Measurements from ENCODE around the gene CLCF1.
"Not testable (repeated sequence)": the region's sequence is repeated elsewhere in the genome, so short reads cannot be mapped to it uniquely, and the experiment has no call there.

The CLCF1 gene

GRCh38 chr11:67405688-67406339, 32.4 kb upstream of the CLCF1 start:
- no peak for TF ChIP-seq CTCF (conservative IDR thresholded peaks at IDR 0.05; ENCODE audit: low read depth)
- ChIA-PET POLR2A (ENCODE audit: low non-redundant PET) (interaction anchor here (0.7 kb wide), 1 partner anchor 51 kb away, joined by 3 read pairs; no protein-coding TSS in a partner anchor), CTCF (no interaction called here)
- no peak for DNase-seq (ENCODE audit: low spot score)
- no peak overlapping the region for H3K27ac ChIP-seq

GRCh38 chr11:67405196-67405567, 31.8 kb upstream of the CLCF1 start:
- no peak for DNase-seq (ENCODE audit: low spot score)
- CTCF ChIA-PET, result interaction anchor here (0.5 kb wide), 1 partner anchor 76 kb away, joined by 3 read pairs; no protein-coding TSS in a partner anchor
- H3K27ac ChIP-seq, result peak overlapping the region; percentile 94; the same call in 1 of the 2 replicates

GRCh38 chr11:67404515-67405195, 31.3 kb upstream of the CLCF1 start:
- no peak for DNase-seq (ENCODE audit: low spot score)
- ChIA-PET CTCF (interaction anchor here (0.5 to 0.7 kb wide), 2 partner anchors 8 to 76 kb away, joined by 3 read pairs; no protein-coding TSS in a partner anchor), POLR2A (ENCODE audit: low non-redundant PET) (interaction anchor here (0.7 kb wide), 1 partner anchor 50 kb away, joined by 3 read pairs; no protein-coding TSS in a partner anchor)
- H3K27ac ChIP-seq, result peak overlapping the region; percentile 94
- TF ChIP-seq CTCF (conservative IDR thresholded peaks at IDR 0.05; ENCODE audit: low read depth), result no peak

More at GRCh38 chr11:67405196-67405567, 31.8 kb upstream of the CLCF1 start:
- no peak for TF ChIP-seq CTCF (conservative IDR thresholded peaks at IDR 0.05; ENCODE audit: low read depth)
- POLR2A ChIA-PET (ENCODE audit: low non-redundant PET), result interaction anchor here (0.7 kb wide), 1 partner anchor 51 kb away, joined by 3 read pairs; no protein-coding TSS in a partner anchor

- H3K27ac ChIP-seq, result peak overlapping the region; percentile 94
Observed at GRCh38 chr11:67403085-67403484, 29.7 kb upstream of the CLCF1 start.

GRCh38 chr11:67402192-67402839, 28.9 kb upstream of the CLCF1 start:
- CTCF ChIA-PET, result interaction anchor here (0.6 to 2.0 kb wide), 10 partner anchors 11 to 1155 kb away, joined by 3 to 12 read pairs (median 4); partner anchors contain the start of genes RAD9A and RPS6KB2
- DNase-seq (ENCODE audit: low spot score), result not testable (repeated sequence)
- peak overlapping the region; percentile 94 for H3K27ac ChIP-seq
- POLR2A ChIA-PET (ENCODE audit: low non-redundant PET), result interaction anchor here (0.6 to 2.4 kb wide), 11 partner anchors 9 to 175 kb away, joined by 3 to 14 read pairs (median 4); partner anchors contain the start of genes RAD9A, RPS6KB2 and TMEM134

More at GRCh38 chr11:67403085-67403484, 29.7 kb upstream of the CLCF1 start:
- POLR2A ChIA-PET (ENCODE audit: low non-redundant PET), result interaction anchor here (0.6 kb wide), 1 partner anchor 175 kb away, joined by 4 read pairs; no protein-coding TSS in a partner anchor
- DNase-seq (ENCODE audit: low spot score), result not testable (repeated sequence)
- CTCF ChIA-PET, result interaction anchor here (0.6 to 1.4 kb wide), 3 partner anchors 12 to 1154 kb away, joined by 3 to 5 read pairs (median 5); partner anchors contain the start of gene RAD9A

- peak; percentile 85 for TF ChIP-seq CTCF (conservative IDR thresholded peaks at IDR 0.05; ENCODE audit: low read depth)
- peak; percentile 95 for DNase-seq (ENCODE audit: low spot score)
- peak within 1 kb of the TSS; percentile 94 for H3K27ac ChIP-seq
- CTCF ChIA-PET, result interaction anchor here (0.6 to 2.0 kb wide), 17 partner anchors 10 to 105 kb away, joined by 3 to 13 read pairs (median 4); partner anchors contain the start of genes RAD9A and RPS6KB2
- POLR2A ChIA-PET (ENCODE audit: low non-redundant PET), result interaction anchor here (0.6 to 2.4 kb wide), 12 partner anchors 9 to 146 kb away, joined by 3 to 14 read pairs (median 4); partner anchors contain the start of genes RAD9A, RPS6KB2 and TMEM134
Observed at GRCh38 chr11:67401495-67402191, 28.2 kb upstream of the CLCF1 start, which contains the start of gene PPP1CA. Gene PPP1CA (minus strand): TSS chr11:67401858. CDS start chr11:67401782, 76 bp downstream.
